HG02884 (cell line): ENCODE measurements around the gene ARNT2.

ENCODE experiments used
- ATAC-seq: cut with Tn5 transposase; IDR thresholded peaks from one replicate; pipeline ENCODE4 v1.9.1; 2021; ENCODE audit warnings: mild to moderate bottlenecking, moderate library complexity; ENCODE audit not compliant: unreplicated experiment

ARNT2 gene

GRCh38 chr15:80462836-80463512, 58.8 kb downstream of the ARNT2 start:
- no peak for ATAC-seq

GRCh38 chr15:80464951-80465625, 60.9 kb downstream of the ARNT2 start:
- ATAC-seq: no peak

- no peak for ATAC-seq
Observed at GRCh38 chr15:80465626-80466005, 61.4 kb downstream of the ARNT2 start.

- no peak for ATAC-seq
Observed at GRCh38 chr15:80466543-80466942, 62.4 kb downstream of the ARNT2 start.

GRCh38 chr15:80467311-80467714, 63.1 kb downstream of the ARNT2 start:
- no peak for ATAC-seq

- no peak for ATAC-seq
Observed at GRCh38 chr15:80468796-80469195, 64.6 kb downstream of the ARNT2 start.

GRCh38 chr15:80471881-80472280, 67.7 kb downstream of the ARNT2 start:
- ATAC-seq: no peak

- ATAC-seq: no peak
Observed at GRCh38 chr15:80473286-80474223, 69.4 kb downstream of the ARNT2 start.

- no peak for ATAC-seq
Observed at GRCh38 chr15:80474224-80475215, 70.3 kb downstream of the ARNT2 start.

GRCh38 chr15:80475572-80475971, 71.4 kb downstream of the ARNT2 start:
- ATAC-seq: no peak

GRCh38 chr15:80476036-80476435, 71.9 kb downstream of the ARNT2 start:
- ATAC-seq: no peak

- ATAC-seq: no peak
Observed at GRCh38 chr15:80478075-80478474, 73.9 kb downstream of the ARNT2 start.

- ATAC-seq: no peak
Observed at GRCh38 chr15:80479191-80479590, 75.0 kb downstream of the ARNT2 start.

- ATAC-seq: no peak
Observed at GRCh38 chr15:80480171-80480811, 76.1 kb downstream of the ARNT2 start.

- ATAC-seq: no peak
Observed at GRCh38 chr15:80480909-80481308, 76.7 kb downstream of the ARNT2 start.

GRCh38 chr15:80482696-80483095, 78.5 kb downstream of the ARNT2 start:
- ATAC-seq: no peak

GRCh38 chr15:80483725-80484161, 79.6 kb downstream of the ARNT2 start:
- ATAC-seq: no peak

- no peak for ATAC-seq
Observed at GRCh38 chr15:80484333-80484864, 80.2 kb downstream of the ARNT2 start.

GRCh38 chr15:80485370-80486164, 81.4 kb downstream of the ARNT2 start:
- no peak for ATAC-seq
